Upper lobe of right lung (tissue), 1 donor: ENCODE measurements around the gene H1-8. TPM values are rescaled to one million over a fixed set of nuclear protein-coding genes. Genes with fewer than 3 reads are reported as not detected.

ENCODE experiments used
- ATAC-seq: fragments of 200-7000 bp; cut with Tn5 transposase; one replicate; pipeline ENCODE4 v1.9.1; 2020; ENCODE audit warnings: mild to moderate bottlenecking, moderate library complexity
- DNase-seq: peaks from one replicate; pipeline ENCODE4 v3.0.0-alpha.2; 2020
- H3K27ac ChIP-seq: fragments of 200-600 bp; one replicate; pipeline ENCODE4 v1.8.0; 2022
- H3K27me3 ChIP-seq: fragments of 200-600 bp; one replicate; pipeline ENCODE4 v1.8.0; 2022; ENCODE audit warnings: mild to moderate bottlenecking
- H3K36me3 ChIP-seq: fragments of 200-600 bp; one replicate; pipeline ENCODE4 v1.8.0; 2022
- H3K4me1 ChIP-seq: fragments of 200-600 bp; one replicate; pipeline ENCODE4 v1.8.0; 2022
- H3K4me3 ChIP-seq: fragments of 200-600 bp; one replicate; pipeline ENCODE4 v1.8.0; 2022; ENCODE audit warnings: mild to moderate bottlenecking
- H3K9me3 ChIP-seq: fragments of 200-600 bp; one replicate; pipeline ENCODE4 v1.8.0; 2022
- intact Hi-C: fragments of 100-400 bp; cut with DNase I; formaldehyde crosslinking; loops from one replicate; pipeline ENCODE4 v1.11.0; 2022
- total RNA-seq: library from RNA; stranded (reverse); fragmentation: NEBNext Ultra II Directional; extraction: Animal tissue kit (Norgen Biotek cat#: 25700); gene quantifications from one replicate; pipeline ENCODE4 v1.2.1, GENCODE V29; 2021
- TF ChIP-seq, protein P1 (sequence below): fragments of 200-600 bp; IDR thresholded peaks from one replicate; pipeline ENCODE4 v1.8.0; 2022; ENCODE audit warnings: antibody characterized with exemption
- donor health status: DM: no; HTN: yes; CAD: no; lungs with severe emphysema.

The H1-8 gene
- total RNA-seq, 1 donor from 2014 or later: not detected

DNA sequence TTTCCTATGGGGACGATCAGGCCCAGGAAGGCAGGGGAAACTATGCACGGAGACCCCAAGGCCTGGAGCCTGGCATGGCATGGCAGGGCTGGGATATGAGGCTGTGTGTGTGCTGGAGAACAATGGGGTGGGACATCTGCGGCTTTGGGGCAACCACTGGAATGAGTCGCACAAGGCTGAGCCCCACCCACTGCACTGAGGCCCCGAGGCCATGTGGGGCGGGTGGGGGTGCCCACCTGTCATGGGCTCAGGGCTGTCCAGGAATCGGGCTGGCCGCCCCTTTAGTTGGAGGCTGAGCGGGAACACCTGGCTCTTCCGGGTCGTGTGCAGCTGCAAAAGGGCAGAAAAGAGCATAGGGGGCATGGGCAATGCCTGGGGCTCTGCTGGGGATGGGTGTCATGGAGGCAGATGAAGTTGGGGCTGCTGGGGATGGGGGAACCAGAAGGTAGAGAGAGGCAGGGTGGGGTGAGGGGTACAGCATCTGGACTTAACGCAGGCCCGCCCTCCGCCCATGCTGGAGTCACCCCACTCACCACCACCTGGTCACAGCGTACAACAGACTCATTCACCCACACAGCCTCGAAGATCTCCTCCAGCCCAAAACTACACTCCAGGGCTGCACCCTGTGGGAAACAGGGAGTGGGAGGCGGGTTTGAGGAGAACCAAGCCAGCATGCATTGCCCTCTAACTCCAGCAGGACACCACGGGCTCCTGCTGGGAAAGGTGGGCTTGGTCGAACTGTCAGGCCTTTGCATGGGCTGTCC, 32.4 kb downstream of the H1-8 start:
- Histone ChIP-seq H3K4me3 (no peak overlapping the region), H3K9me3 (no peaks in the 10 kb centered on the region), H3K4me1 (peaks cover 29% of the 10 kb centered on the region), H3K27ac (no peak overlapping the region), H3K36me3 (peaks cover 75% of the 10 kb centered on the region), H3K27me3 (no peaks in the 10 kb centered on the region)
- ATAC-seq (no peak), DNase-seq (no peak)
- TF ChIP-seq, protein P1, sequence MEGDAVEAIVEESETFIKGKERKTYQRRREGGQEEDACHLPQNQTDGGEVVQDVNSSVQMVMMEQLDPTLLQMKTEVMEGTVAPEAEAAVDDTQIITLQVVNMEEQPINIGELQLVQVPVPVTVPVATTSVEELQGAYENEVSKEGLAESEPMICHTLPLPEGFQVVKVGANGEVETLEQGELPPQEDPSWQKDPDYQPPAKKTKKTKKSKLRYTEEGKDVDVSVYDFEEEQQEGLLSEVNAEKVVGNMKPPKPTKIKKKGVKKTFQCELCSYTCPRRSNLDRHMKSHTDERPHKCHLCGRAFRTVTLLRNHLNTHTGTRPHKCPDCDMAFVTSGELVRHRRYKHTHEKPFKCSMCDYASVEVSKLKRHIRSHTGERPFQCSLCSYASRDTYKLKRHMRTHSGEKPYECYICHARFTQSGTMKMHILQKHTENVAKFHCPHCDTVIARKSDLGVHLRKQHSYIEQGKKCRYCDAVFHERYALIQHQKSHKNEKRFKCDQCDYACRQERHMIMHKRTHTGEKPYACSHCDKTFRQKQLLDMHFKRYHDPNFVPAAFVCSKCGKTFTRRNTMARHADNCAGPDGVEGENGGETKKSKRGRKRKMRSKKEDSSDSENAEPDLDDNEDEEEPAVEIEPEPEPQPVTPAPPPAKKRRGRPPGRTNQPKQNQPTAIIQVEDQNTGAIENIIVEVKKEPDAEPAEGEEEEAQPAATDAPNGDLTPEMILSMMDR: no peak
- intact Hi-C loops: no loop called here

- TF ChIP-seq, protein P1: no peak
- intact Hi-C loops: no loop called here
- Histone ChIP-seq H3K27ac (peak overlapping the region; percentile 79), H3K36me3 (peaks cover 74% of the 10 kb centered on the region), H3K4me3 (no peak overlapping the region), H3K27me3 (no peaks in the 10 kb centered on the region), H3K9me3 (no peaks in the 10 kb centered on the region), H3K4me1 (peaks cover 29% of the 10 kb centered on the region)
- ATAC-seq (no peak), DNase-seq (no peak)
Observed at GRCh38 chr3:129575997-129576384, 33.0 kb downstream of the H1-8 start.

DNA sequence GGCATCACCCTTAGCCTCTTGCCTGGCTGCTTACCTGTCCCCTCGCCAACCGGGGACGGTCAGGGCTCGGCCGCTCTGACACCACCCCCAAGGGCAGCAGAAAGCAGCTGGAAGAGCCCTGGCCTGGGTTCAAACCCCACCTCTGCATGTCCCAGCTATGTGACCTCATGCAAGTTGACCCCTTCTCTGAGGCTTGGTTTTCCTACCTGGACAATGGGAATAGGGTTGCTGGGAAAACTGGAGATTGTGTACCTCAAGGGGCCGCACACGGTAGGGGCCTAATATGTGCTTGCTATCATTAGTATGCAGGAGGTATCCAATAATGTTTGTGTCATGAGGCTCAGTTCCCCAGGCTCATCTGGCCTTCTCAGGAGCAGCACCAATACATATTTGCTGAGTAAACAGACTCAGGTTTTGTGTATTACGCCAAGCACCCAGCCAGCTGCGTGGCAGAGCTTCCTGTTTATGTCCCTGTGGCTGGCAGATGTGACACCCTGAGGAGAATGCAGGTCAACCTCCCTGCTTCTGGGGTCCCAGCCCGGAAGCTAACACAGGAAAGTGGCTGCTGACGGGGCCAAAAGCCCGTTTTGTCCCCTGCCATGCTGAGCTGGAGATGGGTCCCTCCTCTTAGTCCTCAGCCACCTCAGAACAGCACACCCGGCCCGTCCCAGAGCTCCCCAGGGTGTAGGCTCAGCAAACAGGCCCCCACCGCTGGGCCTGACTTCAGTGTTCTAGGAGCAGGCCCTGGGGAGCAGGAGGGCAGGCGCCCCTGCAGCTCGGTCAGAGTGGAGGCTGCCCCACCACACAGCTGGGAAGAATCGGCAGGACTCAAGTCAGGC, 33.8 kb downstream of the H1-8 start:
- no peak for DNase-seq
- Histone ChIP-seq H3K4me1 (peaks cover 29% of the 10 kb centered on the region), H3K9me3 (no peaks in the 10 kb centered on the region), H3K27me3 (no peaks in the 10 kb centered on the region), H3K36me3 (peaks cover 74% of the 10 kb centered on the region), H3K4me3 (no peak overlapping the region), H3K27ac (peak overlapping the region; percentile 79)
- peak; percentile 48 for ATAC-seq
- intact Hi-C loops: no loop called here
- TF ChIP-seq, protein P1: no peak

GRCh38 chr3:129577366-129577765, 34.4 kb downstream of the H1-8 start:
- DNase-seq (no peak), ATAC-seq (no peak)
- intact Hi-C loops: no loop called here
- Histone ChIP-seq H3K4me1 (peaks cover 29% of the 10 kb centered on the region), H3K27ac (peak overlapping the region; percentile 79), H3K27me3 (no peaks in the 10 kb centered on the region), H3K4me3 (no peak overlapping the region), H3K36me3 (peaks cover 74% of the 10 kb centered on the region), H3K9me3 (no peaks in the 10 kb centered on the region)
- TF ChIP-seq, protein P1: no peak

GRCh38 chr3:129577925-129578786, 35.2 kb downstream of the H1-8 start:
- ATAC-seq (peak; percentile 45), DNase-seq (no peak)

More at GRCh38 chr3:129577925-129578786, 35.2 kb downstream of the H1-8 start:
- Histone ChIP-seq H3K4me1 (peaks cover 29% of the 10 kb centered on the region), H3K4me3 (no peak overlapping the region), H3K9me3 (no peaks in the 10 kb centered on the region), H3K27ac (peak overlapping the region; percentile 79), H3K27me3 (no peaks in the 10 kb centered on the region), H3K36me3 (peaks cover 74% of the 10 kb centered on the region)
- TF ChIP-seq, protein P1: no peak
- intact Hi-C loops: no loop called here
